Keratinocyte (primary cell): ENCODE results near the gene HERC6. TPM values are rescaled to one million over a fixed set of nuclear protein-coding genes. Genes with fewer than 3 reads are reported as not detected.

Source experiments
- DNase-seq: peaks from one replicate; pipeline ENCODE4 v3.0.0-alpha.2; 2011; ENCODE audit warnings: low read depth, missing footprints, low spot score
- FAIRE-seq: peaks from 2 replicates; lab custom pipeline; 2011; peaks lifted over from hg19 to GRCh38; lab: Jason Lieb, UNC
- H2AFZ ChIP-seq: 2 replicates; pipeline ENCODE4 v1.6.0; 2012; ENCODE audit warnings: low read length, control low read depth, inconsistent platforms; ENCODE audit not compliant: control insufficient read depth
- H3K27ac ChIP-seq: 2 replicates; pipeline ENCODE4 v1.5.1; 2011; ENCODE audit warnings: low read length; ENCODE audit not compliant: control insufficient read depth, insufficient read depth
- H3K27me3 ChIP-seq: 3 replicates; pipeline ENCODE4 v1.6.0; 2011; ENCODE audit warnings: low read length; ENCODE audit not compliant: control insufficient read depth, insufficient read depth; ENCODE audit errors: extremely low read depth
- H3K36me3 ChIP-seq, 2 experiments: 2 replicates in 1 of 2; 3 replicates in 1 of 2; pipeline ENCODE4 v1.5.1; 2011; ENCODE audit warnings: low read length in 2 of 2, mild to moderate bottlenecking in 1 of 2; ENCODE audit not compliant: control insufficient read depth in 2 of 2, insufficient read depth in 2 of 2; ENCODE audit errors: extremely low read depth in 1 of 2
- H3K4me1 ChIP-seq: 3 replicates; pipeline ENCODE4 v1.5.1; 2011; ENCODE audit warnings: low read length; ENCODE audit not compliant: control insufficient read depth, insufficient read depth; ENCODE audit errors: extremely low read depth
- H3K4me2 ChIP-seq: 3 replicates; pipeline ENCODE4 v1.6.0; 2011; ENCODE audit warnings: low read depth, low read length; ENCODE audit not compliant: control insufficient read depth, insufficient read depth; ENCODE audit errors: extremely low read depth
- H3K4me3 ChIP-seq, 3 experiments: fragments of 200-600 bp in 1 of 3; sonication (generic) in 1 of 3; 2 replicates in 2 of 3; 3 replicates in 1 of 3; pipeline ENCODE4 v1.5.1; 2011 to 2016; ENCODE audit warnings: low read length in 3 of 3, mild to moderate bottlenecking in 3 of 3, control low read depth in 2 of 3, inconsistent platforms in 1 of 3, low read depth in 1 of 3, mixed read lengths in 1 of 3, mixed run types in 1 of 3, moderate library complexity in 1 of 3; ENCODE audit not compliant: control insufficient read depth in 2 of 3, insufficient read depth in 2 of 3; ENCODE audit errors: extremely low read depth in 1 of 3
- H3K79me2 ChIP-seq: 2 replicates; pipeline ENCODE4 v1.6.0; 2012; ENCODE audit warnings: low read length; ENCODE audit not compliant: control insufficient read depth, insufficient read depth
- H3K9ac ChIP-seq: 3 replicates; pipeline ENCODE4 v1.6.0; 2011; ENCODE audit warnings: low read length; ENCODE audit not compliant: control insufficient read depth, insufficient read depth; ENCODE audit errors: extremely low read depth
- H3K9me1 ChIP-seq: 3 replicates; pipeline ENCODE4 v1.6.0; 2011; ENCODE audit warnings: low read length; ENCODE audit not compliant: control insufficient read depth, insufficient read depth; ENCODE audit errors: extremely low read depth
- H3K9me3 ChIP-seq: 2 replicates; pipeline ENCODE4 v1.5.1; 2012; ENCODE audit warnings: low read depth, low read length; ENCODE audit not compliant: control insufficient read depth
- H4K20me1 ChIP-seq: 3 replicates; pipeline ENCODE4 v1.6.0; 2011; ENCODE audit warnings: low read length; ENCODE audit not compliant: control insufficient read depth, insufficient read depth; ENCODE audit errors: extremely low read depth
- EZH2 ChIP-seq: IDR thresholded peaks from one replicate; pipeline ENCODE4 v1.6.1; 2012; ENCODE audit warnings: inconsistent platforms, mild to moderate bottlenecking, low read length, moderate library complexity
- dilution Hi-C: fragments of 300-500 bp; cut with MboI; formaldehyde crosslinking; loops from one replicate; pipeline ENCODE4 v1.7.0; 2020; ENCODE audit warnings: low sequenced_read_pairs; ENCODE audit not compliant: extremely low pct_ligation_motif_present
- polyA plus RNA-seq, 5 experiments: library from polyadenylated mRNA; depleted of rRNA in 3 of 5; stranded (reverse) in 3 of 5; stranded (forward) in 1 of 5; unstranded in 1 of 5; fragments of >200 nt; gene quantifications; 1 replicate in 1 of 5; 2 replicates in 3 of 5; 3 replicates in 1 of 5; pipeline versions ENCODE4 v1.2.1 to v1.2.3, GENCODE V29; 2011 to 2012; ENCODE audit warnings: missing spikeins in 2 of 5, low read depth in 1 of 5, low replicate concordance in 1 of 5
- TF ChIP-seq, protein P1 (sequence below), 3 experiments: IDR thresholded peaks in 1 of 3; conservative IDR thresholded peaks in 1 of 3; optimal IDR thresholded peaks in 1 of 3; 2 replicates in 2 of 3; 3 replicates in 1 of 3; pipeline versions ENCODE3 to v1.5.1; 2011; ENCODE audit warnings: low read length in 3 of 3, mild to moderate bottlenecking in 3 of 3, moderate library complexity in 2 of 3, control low read depth in 1 of 3, inconsistent platforms in 1 of 3; ENCODE audit not compliant: insufficient read depth in 2 of 3; ENCODE audit errors: extremely low read depth in 1 of 3

The HERC6 gene
- polyA plus RNA-seq, 1 donor (not counting 4 experiments of a cell fraction or from before 2014, with no cell fraction given) = 33.9 TPM

DNA sequence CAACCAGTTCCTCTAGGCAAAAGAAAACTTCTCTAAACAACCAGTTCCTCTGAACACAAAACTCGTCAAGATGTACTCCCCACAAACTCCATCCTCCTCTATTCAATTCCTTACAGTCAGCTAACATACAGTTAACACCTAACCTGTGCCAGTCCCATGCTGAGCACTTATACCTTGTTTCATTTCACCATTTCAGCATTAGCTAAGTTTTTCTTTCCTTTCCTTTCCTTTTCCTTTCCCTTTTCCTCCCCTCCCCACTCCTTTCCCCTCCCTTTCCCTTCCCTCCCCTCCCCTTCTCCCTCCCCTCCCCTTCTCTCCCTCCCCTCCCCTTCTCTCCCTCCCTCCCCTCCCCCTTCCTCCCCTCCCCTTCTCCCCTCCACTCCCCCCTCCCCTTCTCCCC lies 13.1 kb downstream of the HERC6 start:
- no peak overlapping the region for H3K4me2 ChIP-seq
- no peak overlapping the region for H3K4me3 ChIP-seq
- no peak overlapping the region for H2AFZ ChIP-seq
- H3K79me2 ChIP-seq = no peaks in the 10 kb centered on the region
- H3K4me1 ChIP-seq = no peaks in the 10 kb centered on the region
- peaks cover 0 to 13% of the 10 kb centered on the region in 2 experiments for H3K36me3 ChIP-seq
- no peaks in the 10 kb centered on the region for H3K9me3 ChIP-seq
- H3K27me3 ChIP-seq = no peaks in the 10 kb centered on the region
- dilution Hi-C loops = no loop called here
- no peak for DNase-seq
- H3K9me1 ChIP-seq = no peaks in the 10 kb centered on the region
- TF ChIP-seq EZH2 = no peak
- TF ChIP-seq, protein P1, sequence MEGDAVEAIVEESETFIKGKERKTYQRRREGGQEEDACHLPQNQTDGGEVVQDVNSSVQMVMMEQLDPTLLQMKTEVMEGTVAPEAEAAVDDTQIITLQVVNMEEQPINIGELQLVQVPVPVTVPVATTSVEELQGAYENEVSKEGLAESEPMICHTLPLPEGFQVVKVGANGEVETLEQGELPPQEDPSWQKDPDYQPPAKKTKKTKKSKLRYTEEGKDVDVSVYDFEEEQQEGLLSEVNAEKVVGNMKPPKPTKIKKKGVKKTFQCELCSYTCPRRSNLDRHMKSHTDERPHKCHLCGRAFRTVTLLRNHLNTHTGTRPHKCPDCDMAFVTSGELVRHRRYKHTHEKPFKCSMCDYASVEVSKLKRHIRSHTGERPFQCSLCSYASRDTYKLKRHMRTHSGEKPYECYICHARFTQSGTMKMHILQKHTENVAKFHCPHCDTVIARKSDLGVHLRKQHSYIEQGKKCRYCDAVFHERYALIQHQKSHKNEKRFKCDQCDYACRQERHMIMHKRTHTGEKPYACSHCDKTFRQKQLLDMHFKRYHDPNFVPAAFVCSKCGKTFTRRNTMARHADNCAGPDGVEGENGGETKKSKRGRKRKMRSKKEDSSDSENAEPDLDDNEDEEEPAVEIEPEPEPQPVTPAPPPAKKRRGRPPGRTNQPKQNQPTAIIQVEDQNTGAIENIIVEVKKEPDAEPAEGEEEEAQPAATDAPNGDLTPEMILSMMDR (optimal IDR thresholded peaks at IDR 0.05 in 1 of 3, IDR thresholded peaks at IDR 0.05 in 1 of 3, conservative IDR thresholded peaks at IDR 0.05 in 1 of 3; ENCODE audit: extremely low read depth in 1 of 3, insufficient read depth in 2 of 3, low read length in 3 of 3) = no peak
- no peak for FAIRE-seq
- no peaks in the 10 kb centered on the region for H4K20me1 ChIP-seq
- H3K27ac ChIP-seq = no peak overlapping the region
- H3K9ac ChIP-seq = no peak overlapping the region

DNA sequence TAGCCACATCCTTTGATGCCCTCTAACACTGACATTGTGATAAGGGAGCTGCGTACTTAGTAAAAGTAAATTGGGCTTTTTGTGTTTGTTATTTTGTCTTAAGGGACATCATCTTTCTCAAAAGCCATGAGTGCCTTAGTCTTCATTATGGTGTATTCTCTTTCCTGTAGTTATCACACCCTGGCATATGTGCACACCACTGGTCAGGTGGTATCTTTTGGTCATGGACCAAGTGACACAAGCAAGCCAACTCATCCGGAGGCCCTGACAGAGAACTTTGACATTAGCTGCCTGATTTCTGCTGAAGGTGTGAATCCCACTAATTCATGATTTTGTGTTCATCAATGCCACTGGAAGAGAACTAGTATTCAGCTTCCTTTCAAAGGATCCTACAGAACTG lies 18.0 kb downstream of the HERC6 start:
- Histone ChIP-seq H3K4me3 (no peak overlapping the region), H3K4me1 (no peaks in the 10 kb centered on the region), H3K9me3 (no peaks in the 10 kb centered on the region), H3K4me2 (no peak overlapping the region), H3K36me3 (peaks cover 0 to 14% of the 10 kb centered on the region in 2 experiments), H3K9ac (no peak overlapping the region), H3K27ac (no peak overlapping the region), H4K20me1 (no peaks in the 10 kb centered on the region), H3K27me3 (no peaks in the 10 kb centered on the region), H3K79me2 (no peaks in the 10 kb centered on the region), H3K9me1 (no peaks in the 10 kb centered on the region), H2AFZ (no peak overlapping the region)
- dilution Hi-C loops = no loop called here
- TF ChIP-seq EZH2 = no peak
- TF ChIP-seq, protein P1 (optimal IDR thresholded peaks at IDR 0.05 in 1 of 3, IDR thresholded peaks at IDR 0.05 in 1 of 3, conservative IDR thresholded peaks at IDR 0.05 in 1 of 3; ENCODE audit: extremely low read depth in 1 of 3, insufficient read depth in 2 of 3, low read length in 3 of 3) = no peak
- FAIRE-seq (peak; percentile 48), DNase-seq (no peak)
